Stimulated activated CD8-positive, alpha-beta memory T cell treated with anti-CD3 and anti-CD28 coated beads, Interleukin-12 subunit alpha, Interleukin-12 subunit beta, amount 100 ng/mL, for 1 hour (primary cell): ENCODE measurements around the gene FMOD.

Experiments used
- DNase-seq: peaks from one replicate; pipeline ENCODE4 v3.0.0-alpha.2; 2020; ENCODE audit warnings: low read depth

The FMOD gene

GRCh38 chr1:203351037-203351625 is at the start of gene FMOD:
Gene FMOD (minus strand): TSS chr1:203351122. CDS start chr1:203348270, 2,852 bp downstream.
- no peak for DNase-seq

GRCh38 chr1:203396595-203397194 is 45.8 kb upstream of the FMOD start:
- no peak for DNase-seq

- no peak for DNase-seq
Observed at GRCh38 chr1:203395751-203396150, 44.8 kb upstream of the FMOD start.

GRCh38 chr1:203390298-203390697 is 39.4 kb upstream of the FMOD start:
- DNase-seq, result no peak

- DNase-seq, result no peak
Observed at GRCh38 chr1:203388683-203389082, 37.8 kb upstream of the FMOD start.

GRCh38 chr1:203382026-203382425 is 31.1 kb upstream of the FMOD start:
- no peak for DNase-seq

GRCh38 chr1:203381151-203381751 is 30.3 kb upstream of the FMOD start:
- DNase-seq, result no peak

GRCh38 chr1:203380420-203381150 is 29.7 kb upstream of the FMOD start:
- DNase-seq, result no peak

- no peak for DNase-seq
Observed at GRCh38 chr1:203379825-203380224, 28.9 kb upstream of the FMOD start.

- DNase-seq, result no peak
Observed at GRCh38 chr1:203378556-203379245, 27.8 kb upstream of the FMOD start.

GRCh38 chr1:203373991-203374390 is 23.1 kb upstream of the FMOD start:
- no peak for DNase-seq

- no peak for DNase-seq
Observed at GRCh38 chr1:203373002-203373401, 22.1 kb upstream of the FMOD start.

- DNase-seq, result no peak
Observed at GRCh38 chr1:203371288-203371687, 20.4 kb upstream of the FMOD start.

- DNase-seq, result no peak
Observed at GRCh38 chr1:203369666-203370065, 18.7 kb upstream of the FMOD start.

GRCh38 chr1:203368624-203369451 is 17.9 kb upstream of the FMOD start:
- DNase-seq, result no peak

GRCh38 chr1:203367057-203367456 is 16.1 kb upstream of the FMOD start:
- DNase-seq, result no peak

- DNase-seq, result no peak
Observed at GRCh38 chr1:203366476-203366875, 15.6 kb upstream of the FMOD start.

- no peak for DNase-seq
Observed at GRCh38 chr1:203364806-203365205, 13.9 kb upstream of the FMOD start.

- no peak for DNase-seq
Observed at GRCh38 chr1:203364094-203364801, 13.3 kb upstream of the FMOD start.

GRCh38 chr1:203362720-203363025 is 11.8 kb upstream of the FMOD start:
- no peak for DNase-seq
